ENCODE data around the gene ETNPPL. TPM values are rescaled to one million over a fixed set of nuclear protein-coding genes. Genes with fewer than 3 reads are reported as not detected.

The ETNPPL gene
- total and polyA plus RNA-seq, 2 experiments from 2014 or later: 0.51 TPM; not detected in 1

- H3K27ac ChIP-seq: no peak overlapping the region
- no peak for TF ChIP-seq CTCF (IDR thresholded peaks at IDR 0.05; ENCODE audit: low read depth, low read length)
- DNase-seq (ENCODE audit: low read depth in 1 of 2, low spot score in 1 of 2): no peak
- H3K36me3 ChIP-seq: no peaks in the 10 kb centered on the region
- H3K27me3 ChIP-seq: no peaks in the 10 kb centered on the region
- H3K4me1 ChIP-seq (ENCODE audit: low read depth): no peaks in the 10 kb centered on the region
- no peaks in the 10 kb centered on the region for H3K9me3 ChIP-seq (ENCODE audit: low read depth)
- no peak overlapping the region for H3K4me3 ChIP-seq
Observed at GRCh38 chr4:108693211-108693610, 69.6 kb downstream of the ETNPPL start.

Other genes starting within 250 kb of the ETNPPL start
- gene RPL34, start 142.5 kb downstream of the ETNPPL start, total RNA-seq: 803 and 848 TPM in 2 replicates
- gene RPL34, start 142.5 kb downstream of the ETNPPL start, polyA plus RNA-seq: 830 and 922 TPM in 2 replicates
- 149 and 222 TPM in 2 replicates for gene OSTC, start 112.5 kb downstream of the ETNPPL start, total RNA-seq
- gene OSTC, start 112.5 kb downstream of the ETNPPL start, polyA plus RNA-seq: 258 and 402 TPM in 2 replicates

Measured in cardiac muscle cell (in vitro differentiated cells and primary cell).